HL-60 (cell line): ENCODE results near the gene ETV6.

ENCODE experiments used
- DNase-seq, 2 experiments: peaks; one replicate each; pipeline ENCODE4 v3.0.0-alpha.2; 2010 to 2020; ENCODE audit warnings: low read depth in 1 of 2, low spot score in 1 of 2
- H3K27ac ChIP-seq: fragments of 250-450 bp; sonication (Bioruptor Pico); replicated peaks from 2 replicates; pipeline ENCODE4 v1.5.1; 2020; ENCODE audit warnings: mild to moderate bottlenecking, moderate library complexity
- H3K27me3 ChIP-seq: fragments of 250-450 bp; sonication (Bioruptor Pico); 2 replicates; pipeline ENCODE4 v1.5.1; 2021; ENCODE audit warnings: mild to moderate bottlenecking, moderate library complexity; ENCODE audit not compliant: insufficient read depth, poor library complexity, severe bottlenecking
- H3K4me3 ChIP-seq: replicated peaks from 2 replicates; pipeline ENCODE4 v1.5.1; 2011; ENCODE audit warnings: mild to moderate bottlenecking, control low read depth, low read length; ENCODE audit not compliant: insufficient read depth
- CTCF ChIP-seq: IDR thresholded peaks from one replicate; pipeline ENCODE4 v1.5.1; 2011; ENCODE audit warnings: low read length, control low read depth, inconsistent platforms; ENCODE audit not compliant: insufficient read depth
- GABPA ChIP-seq: IDR thresholded peaks from 2 replicates; pipeline ENCODE4 v1.6.1; 2012; ENCODE audit warnings: low read depth
- POLR2AphosphoS5 ChIP-seq: IDR thresholded peaks from 2 replicates; pipeline ENCODE4 v1.6.1; 2012; ENCODE audit warnings: low read depth
- REST ChIP-seq: IDR thresholded peaks from 2 replicates; pipeline ENCODE4 v1.6.1; 2012; ENCODE audit warnings: low read depth; ENCODE audit not compliant: insufficient replicate concordance
- SPI1 ChIP-seq: IDR thresholded peaks from 2 replicates; pipeline ENCODE4 v1.6.1; 2012; ENCODE audit warnings: low read depth, mild to moderate bottlenecking, borderline replicate concordance

The ETV6 gene

GRCh38 chr12:11702959-11703358, 53.5 kb downstream of the ETV6 start:
- H3K27me3 ChIP-seq = no peaks in the 10 kb centered on the region
- TF ChIP-seq CTCF (no peak), POLR2AphosphoS5 (no peak), SPI1 (no peak), GABPA (no peak), REST (no peak)
- peak overlapping the region; percentile 1 for H3K27ac ChIP-seq
- no peak for DNase-seq
- H3K4me3 ChIP-seq = no peak overlapping the region

- no peak for DNase-seq
- no peak for TF ChIP-seq REST
- TF ChIP-seq CTCF = no peak
- TF ChIP-seq GABPA = no peak
- TF ChIP-seq SPI1 = no peak
- no peak for TF ChIP-seq POLR2AphosphoS5
- no peaks in the 10 kb centered on the region for H3K27me3 ChIP-seq
- peak overlapping the region; percentile 3; the same call in 1 of the 2 replicates for H3K27ac ChIP-seq
- no peak overlapping the region for H3K4me3 ChIP-seq
These were observed 53.9 kb downstream of the ETV6 start for GRCh38 chr12:11703378-11703777.

GRCh38 chr12:11704089-11704488, 54.6 kb downstream of the ETV6 start:
- H3K4me3 ChIP-seq = no peak overlapping the region
- TF ChIP-seq SPI1 (peak; percentile 90), REST (no peak)
- H3K27ac ChIP-seq = peak overlapping the region; percentile 3; the same call in 1 of the 2 replicates
- no peaks in the 10 kb centered on the region for H3K27me3 ChIP-seq
- peak in 1 of 2 experiments; percentile 51 for DNase-seq

GRCh38 chr12:11705010-11705409, 55.5 kb downstream of the ETV6 start:
- no peak for DNase-seq
- Histone ChIP-seq H3K27ac (no peak overlapping the region; the same call in 1 of the 2 replicates), H3K27me3 (no peaks in the 10 kb centered on the region), H3K4me3 (no peak overlapping the region)
- TF ChIP-seq CTCF = no peak
- no peak for TF ChIP-seq REST
- TF ChIP-seq POLR2AphosphoS5 = no peak
- TF ChIP-seq GABPA = no peak
- no peak for TF ChIP-seq SPI1
